ENCODE measurements around the gene IRX2.

IRX2 gene

DNA sequence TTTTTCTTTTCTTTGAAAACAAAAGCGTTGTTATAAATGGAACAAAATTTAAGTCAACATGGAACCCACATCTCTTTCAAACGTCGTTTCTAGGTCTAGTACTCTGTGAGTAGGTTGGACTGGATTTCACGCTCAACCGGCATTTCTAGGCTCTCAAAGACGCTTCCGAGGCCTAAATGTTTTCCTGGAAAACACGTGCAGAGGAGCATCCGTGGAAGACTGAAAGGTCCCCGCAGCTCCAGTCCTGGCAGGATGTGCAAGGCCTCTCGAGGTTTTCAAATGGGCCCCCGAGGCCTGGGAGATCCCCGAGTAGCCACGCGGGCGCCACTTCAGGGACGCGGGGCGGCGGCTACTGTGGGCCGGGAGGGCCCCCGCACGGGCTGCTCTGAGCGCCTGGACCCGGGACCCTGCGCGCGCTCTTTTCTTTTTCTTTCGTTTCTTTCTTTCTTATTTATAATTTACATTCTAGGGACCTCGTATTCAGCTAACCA is 4.2 kb upstream of the IRX2 start:
- no peak for DNase-seq

DNA sequence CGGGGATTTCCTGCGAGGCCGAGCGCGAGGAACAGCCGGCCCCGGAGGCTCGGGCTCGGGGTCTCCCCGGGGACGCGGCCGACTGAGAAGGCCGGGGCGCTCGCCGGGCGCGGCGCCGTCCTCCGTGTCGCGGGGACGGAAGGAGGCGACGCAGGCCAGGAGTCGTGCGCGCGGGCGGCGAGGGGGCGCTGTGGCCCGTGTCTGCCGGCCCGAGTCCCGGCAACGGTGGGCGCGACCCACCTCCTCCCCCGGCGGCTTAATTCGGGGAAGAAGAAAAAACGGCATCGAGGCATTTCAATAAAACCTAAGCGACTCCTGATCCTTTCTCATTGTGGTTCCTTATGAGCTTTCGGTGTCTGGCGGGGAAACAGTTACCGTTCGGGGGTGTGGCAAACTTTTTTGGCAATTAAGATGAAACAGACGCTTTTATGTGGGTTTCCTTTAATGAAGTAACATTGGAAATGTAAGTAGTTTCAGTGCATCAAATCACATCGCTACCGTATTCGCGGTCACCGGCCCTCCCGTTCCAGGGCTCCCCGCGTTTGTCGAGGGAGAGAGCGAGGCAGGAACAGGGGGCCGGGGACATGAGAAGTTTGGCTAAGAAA is 3.7 kb upstream of the IRX2 start:
- no peak for DNase-seq

DNA sequence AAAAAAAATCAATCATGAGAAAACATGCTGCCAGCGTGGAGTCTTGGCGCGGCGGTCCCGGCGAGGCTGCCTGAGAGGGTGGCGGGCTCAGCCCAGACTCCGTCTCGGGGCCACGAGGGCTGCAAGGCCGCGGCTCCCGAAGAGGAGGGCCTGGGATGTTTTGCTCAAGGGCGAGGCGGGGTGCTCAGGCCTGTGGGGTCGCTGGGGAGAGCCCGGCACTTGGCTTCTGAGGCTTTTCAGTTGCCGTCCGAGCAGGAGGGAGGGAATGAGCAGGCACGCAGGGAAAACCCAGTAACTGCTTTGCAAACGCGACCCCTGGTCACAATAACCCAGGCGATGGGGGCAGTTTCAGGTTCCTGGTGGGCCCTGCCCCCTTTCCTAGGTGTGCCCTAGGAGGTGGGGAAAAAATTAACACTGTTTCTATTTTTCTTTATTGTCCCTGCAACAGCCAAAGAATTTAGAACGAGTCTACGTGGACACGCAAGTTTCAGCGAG is 3.2 kb upstream of the IRX2 start:
- DNase-seq: no peak

DNA sequence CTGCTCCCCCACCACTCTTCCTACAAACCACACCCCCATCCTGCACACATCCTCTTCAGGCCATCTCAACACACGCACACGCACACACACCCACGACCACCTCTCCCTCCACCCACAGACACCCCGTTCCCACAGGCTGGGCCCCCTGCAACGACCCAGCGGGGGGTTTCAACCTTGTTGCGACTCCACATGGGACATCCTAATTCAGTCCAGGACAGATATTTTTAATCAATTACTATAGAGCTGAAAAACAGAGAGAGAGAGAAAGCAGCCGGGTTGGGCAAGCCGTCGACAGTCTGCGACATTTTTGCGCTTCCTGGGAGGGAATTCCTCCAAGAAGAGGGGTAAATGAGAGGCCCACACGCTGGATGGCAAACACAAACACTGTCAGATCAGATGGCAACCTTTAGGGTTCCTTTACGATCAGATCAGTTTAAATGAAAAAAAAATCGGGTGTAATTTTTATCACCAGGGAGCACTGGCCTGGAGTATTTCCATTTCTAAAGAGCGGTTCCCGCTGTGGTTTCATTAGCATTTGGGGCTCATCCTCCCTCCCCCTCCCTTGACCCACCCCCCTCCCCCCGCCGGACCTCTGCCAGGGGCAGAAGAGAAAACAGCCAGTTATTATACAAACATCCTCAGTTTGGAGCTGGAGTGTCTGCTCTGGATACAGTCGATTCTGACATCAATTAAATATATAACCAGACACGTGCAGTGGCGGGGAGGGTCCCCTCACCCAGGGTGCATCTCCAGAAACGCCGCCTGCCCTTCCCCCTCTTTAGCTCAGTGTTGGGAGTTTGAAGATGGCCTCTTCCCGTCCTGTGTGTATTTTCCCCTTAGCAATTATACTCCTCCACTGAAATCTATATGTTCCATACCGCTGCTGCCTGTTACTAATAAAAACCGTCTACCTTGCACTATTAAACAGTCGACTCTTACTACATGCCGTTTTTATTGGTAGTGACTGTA is 2.3 kb upstream of the IRX2 start:
- no peak for DNase-seq

DNA sequence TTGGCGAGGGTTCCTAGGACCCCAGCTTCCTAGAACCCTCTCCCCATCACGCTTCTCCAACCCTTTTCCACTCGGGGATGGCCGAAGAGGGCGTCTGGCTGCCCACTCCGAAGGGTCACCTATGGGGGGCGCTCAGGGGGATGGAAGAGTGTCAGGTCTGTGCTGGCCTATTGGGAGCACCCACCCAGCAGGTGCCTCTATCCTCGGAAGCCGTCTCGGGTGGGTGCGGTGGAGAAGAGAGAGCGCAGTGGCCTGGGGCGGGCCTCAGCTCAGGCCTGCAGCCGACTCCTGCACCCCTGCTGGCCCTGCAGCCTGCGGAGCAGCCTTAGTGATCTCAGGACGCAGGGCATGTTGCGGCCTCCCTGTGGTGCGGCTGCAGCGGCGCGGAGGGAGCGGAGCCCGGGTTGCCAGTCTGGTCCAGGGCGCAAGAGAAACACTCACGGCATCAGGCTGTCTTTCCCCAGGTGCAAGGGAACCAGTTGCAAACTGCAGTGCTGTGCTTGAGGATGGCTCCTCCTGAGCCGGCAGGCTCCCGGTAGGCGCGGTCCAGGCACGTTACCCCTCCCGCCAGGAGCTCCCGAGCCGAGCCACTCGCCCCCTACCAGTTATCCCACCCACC is 1.5 kb upstream of the IRX2 start:
- no peak for DNase-seq

DNA sequence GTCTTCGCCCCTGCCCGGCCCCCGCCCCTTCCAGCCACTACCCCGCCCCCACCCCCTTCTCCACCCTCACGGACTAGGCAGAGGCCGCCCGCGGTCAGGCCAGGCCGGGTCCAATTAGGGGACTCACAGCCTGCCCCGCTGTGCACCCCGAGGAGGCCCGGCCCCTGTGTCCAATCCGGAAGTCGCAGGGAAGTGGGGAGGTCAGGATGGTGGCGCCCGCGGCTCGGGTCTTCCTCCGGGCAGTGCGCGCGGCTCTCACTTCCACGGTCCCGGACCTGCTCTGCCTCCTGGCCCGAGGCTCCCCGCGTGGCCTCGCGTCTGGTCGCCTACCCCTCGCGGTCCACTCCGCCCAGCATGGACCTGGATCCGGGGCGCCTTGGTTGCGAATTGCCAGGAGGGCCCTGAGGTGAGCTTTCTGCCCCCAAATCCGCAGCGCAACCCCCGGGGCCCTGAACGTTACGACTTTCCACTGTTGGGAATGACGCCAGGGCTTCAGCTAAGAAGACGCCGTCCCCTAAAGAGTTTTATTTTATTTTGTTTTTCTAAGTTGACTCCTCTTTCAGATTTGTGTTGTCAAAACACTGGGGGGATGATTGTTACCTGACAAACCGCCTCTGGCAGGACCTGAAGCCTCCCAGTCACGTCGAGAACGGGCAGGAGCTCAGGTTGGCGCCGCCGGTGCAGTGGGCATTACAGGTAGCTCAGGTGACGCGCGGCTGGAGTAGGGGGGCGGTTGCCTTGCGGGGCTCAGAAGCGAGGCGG is 763 bp upstream of the IRX2 start:
- DNase-seq: no peak

DNA sequence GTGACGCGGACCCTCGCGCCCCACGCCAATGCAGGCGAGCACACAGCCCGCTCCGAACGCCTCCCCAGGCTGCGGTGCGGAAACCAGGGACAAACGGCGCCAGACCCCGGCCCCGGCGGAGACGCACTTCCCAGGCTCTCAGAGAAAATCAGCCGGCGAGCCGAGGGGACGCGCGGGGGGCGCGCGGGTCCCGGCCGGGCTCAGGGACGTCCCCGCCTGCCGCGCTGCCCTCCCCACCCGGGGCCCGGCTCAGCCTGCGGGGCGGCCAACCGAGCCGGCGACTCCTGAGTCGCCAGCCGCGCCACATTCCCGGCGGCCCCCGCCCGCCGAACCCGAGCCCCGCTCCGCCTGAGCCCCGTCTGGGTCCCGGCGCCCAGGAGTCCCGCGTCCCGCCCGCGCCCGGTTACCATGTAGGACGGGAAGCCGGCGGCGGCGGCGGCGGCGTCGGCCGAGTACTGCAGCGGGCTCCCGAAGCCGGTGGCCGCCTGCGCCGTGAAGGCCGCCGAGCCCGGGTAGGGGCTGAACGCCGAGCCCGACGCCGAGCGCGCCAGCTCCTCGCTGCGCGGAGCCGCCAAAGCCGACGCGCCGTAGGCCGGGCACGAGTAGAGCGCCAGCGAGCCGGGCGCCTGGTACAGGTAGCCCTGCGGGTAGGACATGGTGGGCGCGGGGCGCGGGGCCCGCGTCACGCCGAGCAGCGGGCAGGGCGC is 566 bp downstream of the IRX2 start:
- no peak for DNase-seq

DNA sequence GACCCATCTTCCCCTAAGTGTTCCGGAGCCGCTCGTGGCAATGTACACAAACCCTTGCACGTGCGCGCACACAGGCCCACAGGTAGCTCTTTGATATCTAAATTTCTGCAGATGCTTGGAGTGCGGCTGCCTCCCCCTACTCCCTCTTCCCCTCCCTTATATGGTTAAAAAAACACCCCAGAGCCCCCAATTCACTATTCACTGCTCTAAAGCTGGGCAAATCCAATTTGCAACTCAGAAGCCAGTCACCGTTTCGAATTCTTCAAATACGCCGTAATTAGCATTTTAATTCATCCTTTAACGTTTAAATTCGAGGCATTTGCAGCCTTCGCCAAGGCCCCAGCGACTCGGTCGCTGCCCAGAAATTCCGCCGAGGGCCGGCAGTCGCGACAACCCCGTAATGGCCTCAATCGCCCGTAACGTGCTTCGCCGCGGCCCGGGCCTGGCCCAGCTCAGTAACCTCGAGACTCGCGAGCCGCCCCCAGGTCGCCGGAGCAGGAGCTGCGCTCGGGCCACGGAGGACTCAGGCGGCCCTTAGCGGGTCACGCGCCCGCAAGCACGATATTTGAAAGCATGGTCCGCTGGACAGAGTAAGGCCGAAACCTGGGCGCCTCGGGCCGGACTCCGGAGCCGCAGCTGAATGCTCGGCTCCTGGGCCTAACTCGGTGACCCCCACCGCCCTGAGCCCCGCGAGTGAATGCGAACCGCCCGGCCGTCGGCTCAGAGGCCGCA is 1.3 kb downstream of the IRX2 start:
- DNase-seq: no peak

DNA sequence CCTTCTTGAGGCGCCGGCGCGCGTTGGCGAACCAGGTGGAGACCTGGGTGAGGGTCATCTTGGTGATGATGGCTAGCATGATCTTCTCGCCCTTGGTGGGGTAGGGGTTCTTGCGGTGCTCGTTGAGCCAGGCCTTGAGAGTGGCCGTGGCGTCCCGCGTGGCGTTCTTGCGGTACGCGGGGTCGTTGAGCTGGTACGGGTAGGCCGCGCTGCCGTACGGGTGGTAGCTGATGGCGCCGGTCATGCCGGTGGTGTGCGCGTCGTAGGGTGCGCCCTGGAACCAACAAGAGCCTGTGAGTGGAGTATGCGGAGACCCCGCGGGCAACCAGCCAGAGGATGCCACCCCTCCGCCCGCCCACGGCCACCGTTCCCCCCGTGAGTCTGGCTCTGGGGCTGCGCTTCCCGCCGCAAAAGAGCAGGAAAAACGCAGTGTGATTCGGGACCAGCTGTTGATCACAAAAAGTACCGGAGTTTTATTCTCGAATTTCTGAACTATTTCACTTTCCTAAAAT is 1.9 kb downstream of the IRX2 start:
- no peak for DNase-seq

DNA sequence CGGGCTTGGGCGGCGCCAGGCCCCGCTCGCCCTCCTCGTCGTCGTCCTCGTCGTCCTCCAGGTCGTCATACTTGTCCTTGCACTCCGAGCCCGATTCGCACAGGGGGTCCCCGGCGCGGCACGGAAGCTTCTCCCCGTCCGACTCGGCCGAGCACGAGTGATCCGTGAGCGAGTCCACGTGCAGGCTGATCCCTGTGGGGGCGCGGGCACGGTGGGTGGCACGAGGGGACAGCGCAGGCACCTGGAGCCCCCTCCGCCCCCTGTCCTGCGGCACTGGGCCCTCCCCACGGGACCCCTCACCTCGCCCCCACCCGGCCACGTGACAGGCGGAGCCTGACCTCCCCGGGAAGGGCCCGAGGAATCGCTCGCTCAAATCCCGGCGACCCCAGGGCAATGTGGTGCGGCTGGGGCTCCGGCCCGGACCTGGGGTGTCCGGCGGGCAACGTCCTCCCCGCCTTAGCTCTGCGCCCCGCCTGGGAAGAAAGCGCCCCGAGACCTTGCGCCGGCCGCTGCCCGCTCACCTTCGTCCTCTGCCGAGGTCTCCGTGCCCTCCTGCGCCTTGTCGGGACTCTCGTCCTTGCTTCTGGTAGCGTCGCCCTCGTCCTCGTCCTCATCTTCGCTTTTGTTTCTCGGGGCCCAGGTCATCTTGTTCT is 2.5 kb downstream of the IRX2 start:
- no peak for DNase-seq

DNA sequence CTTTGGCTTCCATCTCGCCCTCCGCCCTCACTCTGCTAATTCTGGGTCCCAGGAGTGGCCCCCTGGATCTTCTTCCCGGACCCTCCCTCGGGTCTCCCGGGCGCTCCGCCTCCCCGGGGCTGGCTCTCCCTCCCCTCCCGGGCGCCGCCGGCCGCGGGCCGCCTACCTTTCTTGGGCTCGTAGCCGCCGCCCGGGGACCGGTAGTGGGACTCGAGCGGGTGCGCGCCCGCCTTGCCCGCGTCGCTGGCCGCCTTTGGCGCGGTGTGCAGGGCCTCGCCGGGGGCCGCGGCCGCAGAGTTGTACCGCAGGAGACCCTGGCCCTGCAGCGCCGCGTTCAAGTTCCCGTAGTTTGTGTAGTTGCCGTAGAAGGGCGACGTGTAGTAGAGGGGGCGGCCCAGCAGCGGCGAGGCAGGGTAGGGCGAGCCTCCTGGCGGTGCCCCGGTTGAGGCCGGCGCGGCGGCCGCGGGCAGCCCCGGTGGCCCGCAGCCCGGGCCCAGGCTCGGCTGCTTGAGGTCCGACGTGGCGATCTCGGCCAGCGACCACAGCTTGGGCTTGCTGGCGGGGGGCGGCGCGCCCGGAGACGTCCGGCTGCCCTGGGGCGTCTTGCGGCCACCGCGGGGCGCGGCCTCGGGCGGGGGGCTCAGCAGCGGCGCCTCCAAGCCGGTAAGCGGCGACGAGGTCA is 3.2 kb downstream of the IRX2 start:
- no peak for DNase-seq

DNA sequence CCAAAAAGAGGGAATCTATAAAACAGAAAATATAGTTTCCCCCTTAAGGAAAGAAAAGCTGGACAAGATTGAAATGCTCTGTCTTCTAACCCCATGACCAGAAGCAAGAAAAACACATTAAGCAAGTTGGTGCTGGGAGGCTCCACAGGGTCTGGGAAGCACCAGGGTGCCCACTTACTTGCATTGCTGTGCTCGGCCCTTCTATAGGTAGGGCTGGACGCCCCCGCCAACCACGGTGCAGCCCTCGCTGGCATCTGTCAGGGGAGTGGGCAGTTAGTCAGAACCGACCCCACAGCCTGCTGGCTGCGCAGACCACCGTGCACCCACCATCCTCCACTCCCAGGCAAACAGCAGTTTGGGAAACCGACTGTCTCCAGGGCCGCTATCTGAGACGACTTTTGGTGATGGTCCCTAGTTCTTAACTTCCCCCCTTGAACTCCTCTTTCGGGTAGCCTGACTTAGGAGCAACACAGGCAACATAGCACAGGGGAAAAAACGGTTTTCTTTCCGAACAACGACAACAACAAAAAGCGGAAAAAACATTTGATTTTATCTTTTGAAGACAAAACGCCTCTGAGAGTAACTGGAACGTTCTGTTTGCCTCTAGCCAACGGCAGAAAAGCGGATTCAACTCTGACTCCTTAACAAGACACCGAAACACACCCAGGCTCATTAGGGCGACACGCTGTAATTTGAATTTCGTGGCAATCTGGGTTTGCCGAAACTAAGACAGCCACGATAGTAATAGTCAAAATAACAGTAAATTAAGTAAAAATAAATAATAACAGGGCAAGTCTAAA is 3.9 kb downstream of the IRX2 start:
- DNase-seq: no peak

DNA sequence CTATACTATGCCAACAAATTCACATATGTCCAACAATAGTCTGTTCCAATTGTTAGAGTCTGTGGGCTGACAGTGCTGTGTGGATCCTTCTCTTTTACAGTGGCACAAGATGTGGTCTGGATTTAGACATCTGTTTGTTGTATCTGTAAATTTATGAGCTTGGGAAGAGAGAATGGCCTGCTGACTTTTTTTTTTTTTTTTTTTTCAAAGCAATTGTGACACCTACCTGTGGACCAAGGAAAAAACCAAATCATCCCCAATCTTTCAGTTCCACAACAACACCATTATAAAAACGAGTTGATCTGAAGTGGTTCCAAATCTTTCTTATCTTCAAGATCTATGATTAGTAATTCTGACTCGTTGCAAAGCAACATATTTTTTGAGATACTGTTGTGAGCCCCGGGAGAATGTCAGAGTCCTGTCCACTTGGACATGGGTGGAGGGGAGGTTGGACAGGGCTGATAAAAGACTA is 4.9 kb downstream of the IRX2 start:
- no peak for DNase-seq

DNA sequence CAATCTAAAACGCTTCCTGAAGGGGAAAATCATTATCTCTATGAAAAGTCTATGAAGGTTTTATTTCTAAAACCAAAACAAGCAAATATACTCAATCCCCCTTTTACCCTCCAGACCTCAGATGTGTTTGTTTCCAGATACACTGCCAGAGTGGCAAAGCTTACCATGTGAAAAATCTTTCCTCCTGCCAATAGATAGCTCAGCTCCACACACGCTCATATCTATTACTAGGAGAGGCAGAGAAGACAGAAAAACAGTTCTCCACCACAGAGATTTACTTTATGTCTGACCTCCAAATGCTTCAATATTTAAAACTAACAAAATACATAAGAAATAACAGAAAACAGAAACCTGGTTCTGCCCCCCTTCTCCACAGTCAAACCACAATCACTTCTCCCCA is 7.0 kb downstream of the IRX2 start:
- DNase-seq: no peak

DNA sequence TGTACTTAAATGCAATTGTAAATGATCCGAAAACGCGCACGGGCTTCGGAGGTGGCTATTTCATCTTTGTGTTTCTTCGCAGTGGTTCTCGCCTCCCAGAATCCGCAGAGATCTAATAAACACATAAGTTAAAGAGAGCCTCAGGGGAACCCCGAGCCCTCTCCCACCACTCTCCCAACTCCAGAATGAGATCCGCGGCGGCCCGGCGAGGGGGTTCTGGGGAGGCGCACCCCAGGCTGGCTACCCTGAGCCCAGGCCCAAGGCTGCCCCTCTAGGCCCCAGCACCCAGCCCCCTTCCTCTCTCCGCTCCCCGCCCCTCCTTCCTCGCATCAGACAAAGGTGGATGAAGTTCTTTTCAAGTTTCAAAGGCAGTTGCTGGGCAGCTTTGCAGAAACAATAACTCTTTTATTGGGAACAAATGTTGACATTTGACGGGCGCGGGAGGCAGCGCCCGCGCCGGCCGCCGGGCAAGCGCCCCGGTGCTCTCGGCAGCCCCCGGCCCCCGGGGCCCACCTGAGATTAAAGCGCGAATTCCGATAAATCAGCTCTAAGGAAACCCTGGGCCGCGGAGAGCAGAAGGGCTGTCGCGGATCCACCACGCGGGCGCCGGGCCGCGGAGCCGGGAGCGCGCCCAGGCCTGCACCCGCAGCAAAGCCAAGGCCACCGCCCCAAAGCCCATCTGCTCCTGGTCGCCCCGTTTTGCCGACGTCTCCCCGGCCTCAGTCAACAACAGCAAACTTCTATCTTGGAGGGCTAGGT is 8.4 kb downstream of the IRX2 start:
- no peak for DNase-seq

DNA sequence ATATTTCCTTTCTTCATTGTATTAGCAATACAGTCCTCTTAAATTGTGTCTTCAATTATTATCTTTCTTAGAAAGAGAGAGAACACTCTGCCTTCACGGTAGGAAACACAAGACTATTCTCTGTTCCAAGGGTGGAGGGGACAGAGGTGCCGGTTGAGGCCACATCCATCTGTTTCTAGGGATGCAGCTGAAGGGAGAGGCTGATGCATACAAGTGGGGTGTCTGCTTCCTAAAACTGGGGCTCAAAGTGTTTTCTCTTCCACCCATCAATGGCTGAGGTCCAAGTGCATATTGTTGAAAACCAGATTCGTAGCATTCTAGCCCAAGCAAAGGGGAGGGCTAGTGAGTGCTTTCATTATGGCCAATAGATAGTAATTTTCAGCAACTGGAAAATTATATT is 9.5 kb downstream of the IRX2 start:
- DNase-seq: no peak

DNA sequence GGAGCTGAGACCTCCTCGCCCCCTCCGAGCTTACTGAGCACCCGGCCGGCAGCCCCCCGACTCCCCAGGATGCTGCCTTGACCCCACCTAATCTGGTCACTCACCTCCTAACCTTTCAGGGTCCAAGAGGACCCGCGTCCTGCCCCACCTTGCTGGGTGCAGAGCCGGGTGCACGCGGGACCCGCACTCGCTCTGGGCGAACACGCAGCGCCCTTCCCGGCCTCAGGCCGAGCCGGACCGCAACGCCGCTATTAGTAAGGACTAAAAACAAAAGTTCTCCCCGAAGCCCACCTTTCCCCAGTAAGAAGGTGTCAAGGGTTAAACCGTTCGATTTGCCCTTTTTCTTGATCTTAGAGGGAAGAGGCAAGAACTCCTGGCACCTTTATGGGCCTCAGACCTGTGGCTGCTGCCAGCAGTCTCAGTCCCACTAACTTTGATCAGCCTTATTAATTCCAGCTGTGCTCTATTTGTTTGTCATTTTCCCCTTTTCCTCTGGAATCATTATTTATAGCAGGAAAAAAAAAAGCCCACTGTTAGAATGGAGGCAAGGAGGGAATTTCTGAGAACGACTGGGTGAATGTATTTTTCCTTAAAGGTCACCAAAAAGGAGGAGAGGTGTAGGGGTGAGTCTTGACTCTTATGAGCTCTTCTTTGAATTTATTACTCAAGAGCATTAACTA is 10.5 kb downstream of the IRX2 start:
- no peak for DNase-seq

Data from NCI-H187 (cell line).